IMR-90 (cell line): ENCODE measurements around the gene SHC2. TPM values are rescaled to one million over a fixed set of nuclear protein-coding genes. Genes with fewer than 3 reads are reported as not detected.

ENCODE experiments used
- ATAC-seq: fragments of 200-7000 bp; cut with Tn5 transposase; 2 replicates; pipeline ENCODE4 v1.9.1; 2020; ENCODE audit warnings: low read depth, mild to moderate bottlenecking, moderate library complexity
- BruUV-seq: library from RNA; stranded (reverse); fragments of 400-500 nt; replicated peaks from 2 replicates; lab custom pipeline; 2021; lab: Mats Ljungman, UMichigan
- CTCF ChIA-PET: fragments of 300-600 bp; formaldehyde crosslinking; extraction: SDS; loops from one replicate; lab custom pipeline; 2021; ENCODE audit warnings: antibody characterized with exemption; lab: Yijun Ruan, JAX
- POLR2A ChIA-PET: fragments of 300-600 bp; sonication (Branson Sonifier 250); formaldehyde crosslinking; loops from one replicate; lab custom pipeline; 2022; ENCODE audit warnings: antibody characterized with exemption; ENCODE audit not compliant: unreplicated experiment; lab: Charles Lee
- DNase-seq: peaks from one replicate; pipeline ENCODE4 v3.0.0; 2013
- H2AFZ ChIP-seq: replicated peaks from 2 replicates; pipeline ENCODE3; 2013; ENCODE audit warnings: low read length, mild to moderate bottlenecking; ENCODE audit not compliant: poor library complexity
- H2AK5ac ChIP-seq: 2 replicates; pipeline ENCODE4 v1.6.1; 2013; ENCODE audit warnings: low read depth, low read length, inconsistent platforms
- H2AK9ac ChIP-seq: replicated peaks from 2 replicates; pipeline ENCODE3; 2013; ENCODE audit warnings: mild to moderate bottlenecking, low read depth, low read length, moderate library complexity; ENCODE audit not compliant: poor library complexity
- H2BK120ac ChIP-seq: 2 replicates; pipeline ENCODE4 v1.6.1; 2013; ENCODE audit warnings: low read depth, low read length, inconsistent platforms
- H2BK15ac ChIP-seq: 3 replicates; pipeline ENCODE4 v1.6.1; 2013; ENCODE audit warnings: low read depth, low read length, inconsistent platforms
- H2BK20ac ChIP-seq: 2 replicates; pipeline ENCODE4 v1.6.1; 2013; ENCODE audit warnings: low read depth, mild to moderate bottlenecking, inconsistent platforms, low read length, moderate library complexity
- H2BK5ac ChIP-seq: 2 replicates; pipeline ENCODE4 v1.6.1; 2013; ENCODE audit warnings: mild to moderate bottlenecking, low read depth, low read length, inconsistent platforms; ENCODE audit not compliant: poor library complexity, severe bottlenecking
- H3K14ac ChIP-seq: replicated peaks from 2 replicates; pipeline ENCODE4 v1.6.1; 2013; ENCODE audit warnings: low read depth, low read length, inconsistent platforms
- H3K18ac ChIP-seq: 2 replicates; pipeline ENCODE4 v1.6.1; 2013; ENCODE audit warnings: low read depth, low read length, control low read depth
- H3K23ac ChIP-seq: 2 replicates; pipeline ENCODE4 v1.6.1; 2013; ENCODE audit warnings: low read depth, low read length, inconsistent platforms
- H3K27ac ChIP-seq: 2 replicates; pipeline ENCODE4 v1.5.1; 2013; ENCODE audit warnings: mild to moderate bottlenecking, control low read depth, low read length; ENCODE audit not compliant: insufficient read depth
- H3K27me3 ChIP-seq: 2 replicates; pipeline ENCODE4 v1.6.1; 2013; ENCODE audit warnings: low read length; ENCODE audit not compliant: control insufficient read depth, insufficient read depth
- H3K36me3 ChIP-seq: 2 replicates; pipeline ENCODE4 v1.6.1; 2013; ENCODE audit warnings: low read length, mixed read lengths; ENCODE audit not compliant: control insufficient read depth, insufficient read depth
- H3K4ac ChIP-seq: 2 replicates; pipeline ENCODE4 v1.6.1; 2013; ENCODE audit warnings: low read depth, low read length, inconsistent platforms
- H3K4me1 ChIP-seq: 2 replicates; pipeline ENCODE4 v1.6.1; 2013; ENCODE audit warnings: low read length, mixed read lengths; ENCODE audit not compliant: control insufficient read depth, insufficient read depth
- H3K4me2 ChIP-seq: 2 replicates; pipeline ENCODE4 v1.6.1; 2013; ENCODE audit warnings: low read depth, mild to moderate bottlenecking, control low read depth, low read length, moderate library complexity
- H3K4me3 ChIP-seq: 2 replicates; pipeline ENCODE4 v1.5.1; 2013; ENCODE audit warnings: low read depth, mild to moderate bottlenecking, control low read depth, low read length, moderate library complexity; ENCODE audit not compliant: insufficient read depth
- H3K56ac ChIP-seq: 2 replicates; pipeline ENCODE4 v1.6.1; 2013; ENCODE audit warnings: low read length, inconsistent platforms; ENCODE audit not compliant: insufficient read depth; ENCODE audit errors: extremely low read depth
- H3K79me1 ChIP-seq, 2 experiments: 2 replicates each; pipeline ENCODE4 v1.6.1; 2013; ENCODE audit warnings: low read length in 2 of 2, inconsistent platforms in 1 of 2, low read depth in 1 of 2
- H3K9ac ChIP-seq: 2 replicates; pipeline ENCODE4 v1.6.1; 2013; ENCODE audit warnings: low read depth, low read length, control low read depth
- H3K9me1 ChIP-seq: 2 replicates; pipeline ENCODE4 v1.6.1; 2013; ENCODE audit warnings: low read length, inconsistent platforms; ENCODE audit not compliant: insufficient read depth
- H3K9me3 ChIP-seq: 2 replicates; pipeline ENCODE4 v1.6.1; 2013; ENCODE audit warnings: low read length; ENCODE audit not compliant: control insufficient read depth, insufficient read depth
- H4K20me1 ChIP-seq: 2 replicates; pipeline ENCODE4 v1.6.1; 2013; ENCODE audit warnings: low read length, inconsistent platforms; ENCODE audit not compliant: insufficient read depth
- H4K5ac ChIP-seq: 2 replicates; pipeline ENCODE4 v1.6.1; 2013; ENCODE audit warnings: mild to moderate bottlenecking, low read depth, low read length, control low read depth
- H4K8ac ChIP-seq, 2 experiments: 2 replicates each; pipeline ENCODE4 v1.6.1; 2013; ENCODE audit warnings: low read depth in 2 of 2, low read length in 2 of 2, control low read depth in 1 of 2, inconsistent platforms in 1 of 2
- H4K91ac ChIP-seq: 2 replicates; pipeline ENCODE4 v1.6.1; 2013; ENCODE audit warnings: low read depth, low read length, inconsistent platforms; ENCODE audit not compliant: insufficient read depth
- NFE2L2 ChIP-seq: fragments of 150-350 bp; IDR thresholded peaks from 2 replicates; pipeline ENCODE4 v1.6.1; 2016; ENCODE audit warnings: low read depth, mild to moderate bottlenecking, low read length
- USF2 ChIP-seq: fragments of 150-350 bp; IDR thresholded peaks from 2 replicates; pipeline ENCODE4 v1.6.1; 2017; ENCODE audit warnings: mild to moderate bottlenecking, antibody characterized with exemption, low read length, low read depth
- WGBS, 2 experiments: methylation state at CpG; one replicate each; pipeline versions ENCODE4 v1.1.5 to v1.1.7; 2013; ENCODE audit warnings: missing lambda C conversion rate in 2 of 2; ENCODE audit not compliant: insufficient read length in 1 of 2; ENCODE audit errors: extremely low coverage in 2 of 2; 5-methylcytosine and 5-hydroxymethylcytosine counted together
- dilution Hi-C: fragments of 300-500 bp; cut with HindIII; formaldehyde crosslinking; loops from one replicate; pipeline ENCODE4 v1.14.3; 2018; ENCODE audit warnings: low sequenced_read_pairs; ENCODE audit not compliant: unreplicated experiment
- in situ Hi-C: fragments of 300-500 bp; cut with MboI; formaldehyde crosslinking; loops from 3 replicates; pipeline ENCODE4 v1.14.3; 2019; ENCODE audit warnings: low sequenced_read_pairs, inconsistent platforms, mixed read lengths
- intact Hi-C: fragments of 100-400 bp; cut with micrococcal nuclease; formaldehyde crosslinking; loops from 2 replicates; pipeline ENCODE4 v1.10.0; 2022
- polyA plus RNA-seq, 3 experiments: library from polyadenylated mRNA; depleted of rRNA; stranded (reverse); fragments of >200 nt; gene quantifications; 2 replicates each; pipeline ENCODE4 v1.2.3, GENCODE V29; 2012; ENCODE audit warnings: low replicate concordance in 1 of 3
- total RNA-seq: library from RNA; depleted of rRNA; stranded (reverse); fragments of >200 nt; gene quantifications from 2 replicates; pipeline ENCODE4 v1.2.3, GENCODE V29; 2012

SHC2 gene
- total and polyA plus RNA-seq, 2 of the 4 experiments (the other 2 are of a cell fraction) = 0.68 TPM; not detected in 1

GRCh38 chr19:377801-378581 lies 82.8 kb downstream of the SHC2 start:
- no peak overlapping the region for H2AK5ac ChIP-seq
- no peak overlapping the region for H4K5ac ChIP-seq
- no peak overlapping the region for H2BK15ac ChIP-seq
- H3K4me2 ChIP-seq = no peak overlapping the region
- H3K27ac ChIP-seq = no peak overlapping the region
- WGBS, 2 experiments = 64% methylated on average over 13 of the region's 38 CpGs; no CpG with 5 or more reads in 1 of the 2 experiments
- BruUV-seq = no TSS peak
- H3K9ac ChIP-seq = no peak overlapping the region
- H3K79me1 ChIP-seq = no peaks in the 10 kb centered on the region
- H2BK5ac ChIP-seq = no peak overlapping the region
- intact Hi-C loops (no loop called here), in situ Hi-C loops (no loop called here), dilution Hi-C loops (no loop called here)
- no peak overlapping the region for H3K23ac ChIP-seq
- no peak overlapping the region for H2BK120ac ChIP-seq
- TF ChIP-seq USF2 = no peak
- no peak for TF ChIP-seq NFE2L2
- CTCF ChIA-PET = no interaction called here
- H4K20me1 ChIP-seq = no peaks in the 10 kb centered on the region
- DNase-seq (no peak), ATAC-seq (no peak)
- no peak overlapping the region for H3K14ac ChIP-seq
- H4K8ac ChIP-seq = no peak overlapping the region
- POLR2A ChIA-PET = no interaction called here
- H2AK9ac ChIP-seq = no peak overlapping the region
- no peak overlapping the region for H3K18ac ChIP-seq
- no peaks in the 10 kb centered on the region for H3K36me3 ChIP-seq
- no peak overlapping the region for H3K56ac ChIP-seq
- peaks cover 30% of the 10 kb centered on the region for H3K27me3 ChIP-seq
- H3K9me3 ChIP-seq = no peaks in the 10 kb centered on the region
- no peak overlapping the region for H2AFZ ChIP-seq
- no peaks in the 10 kb centered on the region for H3K9me1 ChIP-seq
- no peak overlapping the region for H3K4me3 ChIP-seq
- H4K91ac ChIP-seq = no peak overlapping the region
- peaks cover 2% of the 10 kb centered on the region; the same call in 1 of the 2 replicates for H3K4me1 ChIP-seq
- H3K4ac ChIP-seq = no peak overlapping the region
- no peak overlapping the region for H2BK20ac ChIP-seq
